ENCODE measurements around the gene FCER1A. TPM values are rescaled to one million over a fixed set of nuclear protein-coding genes. Genes with fewer than 3 reads are reported as not detected.

FCER1A gene
- total RNA-seq (2014; rRNA removed; shearing (Covaris generic)) = not detected in 2 replicates
- not detected in 2 replicates for polyA plus RNA-seq (2016; fragmentation: Nextera tagmentation; extraction: Ambion mirVana)

- no peaks in the 10 kb centered on the region for H4K20me1 ChIP-seq (ENCODE audit: insufficient read depth)
- WGBS, 2 experiments (ENCODE audit: low coverage in 1 of 2, low lambda C conversion rate in 2 of 2, missing lambda C conversion rate in 2 of 2) = 8 to 13% methylated on average over 1 of the region's 1 CpG
- no peak for DNase-seq
- H3K79me2 ChIP-seq (ENCODE audit: insufficient read depth) = no peaks in the 10 kb centered on the region
- H3K9me3 ChIP-seq (ENCODE audit: low read depth) = no peaks in the 10 kb centered on the region
- H3K27me3 ChIP-seq (replicated peaks; ENCODE audit: insufficient read depth) = no peaks in the 10 kb centered on the region
- no peaks in the 10 kb centered on the region for H3K4me1 ChIP-seq (ENCODE audit: insufficient read depth)
- no peak within 1 kb of the TSS for H3K4me2 ChIP-seq (ENCODE audit: unreplicated experiment)
- H3K4me3 ChIP-seq = no peak within 1 kb of the TSS
- in situ Hi-C loops (cut with MboI) = no loop called here
- TF ChIP-seq EZH2 (IDR thresholded peaks at IDR 0.05; ENCODE audit: insufficient read depth, poor library complexity, severe bottlenecking) (no peak), EZH2phosphoT487 (IDR thresholded peaks at IDR 0.05; ENCODE audit: insufficient read depth, low read depth) (no peak)
- no peak within 1 kb of the TSS for H2AFZ ChIP-seq
- H3K36me3 ChIP-seq (ENCODE audit: low read depth) = no peaks in the 10 kb centered on the region
- no peak within 1 kb of the TSS for H3K9ac ChIP-seq
- no peaks in the 10 kb centered on the region for H3K9me2 ChIP-seq (ENCODE audit: insufficient read depth)
- no peak within 1 kb of the TSS for H3K27ac ChIP-seq
- no peaks in the 10 kb centered on the region for H3F3A ChIP-seq (ENCODE audit: insufficient read depth)
These were observed at the start of gene FCER1A for GRCh38 chr1:159302095-159302494. Gene FCER1A, plus strand, starts transcription at chr1:159302336. Its CDS starts 29 bp downstream, at chr1:159302365.

- Histone ChIP-seq H3K27me3 (replicated peaks; ENCODE audit: insufficient read depth) (no peaks in the 10 kb centered on the region), H3K79me2 (ENCODE audit: insufficient read depth) (no peaks in the 10 kb centered on the region), H3F3A (ENCODE audit: insufficient read depth) (no peaks in the 10 kb centered on the region), H3K27ac (no peak overlapping the region), H3K4me1 (ENCODE audit: insufficient read depth) (no peaks in the 10 kb centered on the region), H2AFZ (no peak overlapping the region), H4K20me1 (ENCODE audit: insufficient read depth) (no peaks in the 10 kb centered on the region), H3K4me2 (ENCODE audit: unreplicated experiment) (no peak overlapping the region), H3K36me3 (ENCODE audit: low read depth) (no peaks in the 10 kb centered on the region), H3K9me2 (ENCODE audit: insufficient read depth) (no peaks in the 10 kb centered on the region), H3K9me3 (ENCODE audit: low read depth) (no peaks in the 10 kb centered on the region), H3K4me3 (no peak overlapping the region), H3K9ac (no peak overlapping the region)
- no peak for DNase-seq
- TF ChIP-seq EZH2 (IDR thresholded peaks at IDR 0.05; ENCODE audit: insufficient read depth, poor library complexity, severe bottlenecking) (no peak), EZH2phosphoT487 (IDR thresholded peaks at IDR 0.05; ENCODE audit: insufficient read depth, low read depth) (no peak)
- in situ Hi-C loops (cut with MboI) = no loop called here
These were observed 40.8 kb upstream of the FCER1A start for GRCh38 chr1:159261311-159261710.

GRCh38 chr1:159261721-159262494 is 40.2 kb upstream of the FCER1A start:
- TF ChIP-seq EZH2phosphoT487 (IDR thresholded peaks at IDR 0.05; ENCODE audit: insufficient read depth, low read depth) (no peak), EZH2 (IDR thresholded peaks at IDR 0.05; ENCODE audit: insufficient read depth, poor library complexity, severe bottlenecking) (no peak)
- Histone ChIP-seq H3K27me3 (replicated peaks; ENCODE audit: insufficient read depth) (no peaks in the 10 kb centered on the region), H3K79me2 (ENCODE audit: insufficient read depth) (no peaks in the 10 kb centered on the region), H3K4me3 (no peak overlapping the region), H3K27ac (no peak overlapping the region), H3K9ac (no peak overlapping the region), H3K4me2 (ENCODE audit: unreplicated experiment) (no peak overlapping the region), H3K36me3 (ENCODE audit: low read depth) (no peaks in the 10 kb centered on the region), H2AFZ (no peak overlapping the region), H4K20me1 (ENCODE audit: insufficient read depth) (no peaks in the 10 kb centered on the region), H3K9me3 (ENCODE audit: low read depth) (no peaks in the 10 kb centered on the region), H3K9me2 (ENCODE audit: insufficient read depth) (no peaks in the 10 kb centered on the region), H3F3A (ENCODE audit: insufficient read depth) (no peaks in the 10 kb centered on the region), H3K4me1 (ENCODE audit: insufficient read depth) (no peaks in the 10 kb centered on the region)
- in situ Hi-C loops (cut with MboI) = no loop called here
- WGBS, 2 experiments (ENCODE audit: low coverage in 1 of 2, low lambda C conversion rate in 2 of 2, missing lambda C conversion rate in 2 of 2) = 6 to 21% methylated on average over 2 of the region's 2 CpGs
- no peak for DNase-seq

GRCh38 chr1:159266832-159267231 is 35.3 kb upstream of the FCER1A start:
- DNase-seq = no peak
- no peak for TF ChIP-seq EZH2phosphoT487 (IDR thresholded peaks at IDR 0.05; ENCODE audit: insufficient read depth, low read depth)
- TF ChIP-seq EZH2 (IDR thresholded peaks at IDR 0.05; ENCODE audit: insufficient read depth, poor library complexity, severe bottlenecking) = no peak
- no peak overlapping the region for H2AFZ ChIP-seq
- no peak overlapping the region for H3K9ac ChIP-seq
- H3F3A ChIP-seq (ENCODE audit: insufficient read depth) = no peaks in the 10 kb centered on the region
- no peaks in the 10 kb centered on the region for H4K20me1 ChIP-seq (ENCODE audit: insufficient read depth)
- H3K4me1 ChIP-seq (ENCODE audit: insufficient read depth) = no peaks in the 10 kb centered on the region
- in situ Hi-C loops (cut with MboI) = no loop called here
- no peak overlapping the region for H3K27ac ChIP-seq
- H3K9me3 ChIP-seq (ENCODE audit: low read depth) = no peaks in the 10 kb centered on the region
- H3K79me2 ChIP-seq (ENCODE audit: insufficient read depth) = no peaks in the 10 kb centered on the region
- no peaks in the 10 kb centered on the region for H3K9me2 ChIP-seq (ENCODE audit: insufficient read depth)
- no peaks in the 10 kb centered on the region for H3K36me3 ChIP-seq (ENCODE audit: low read depth)
- H3K4me3 ChIP-seq = no peak overlapping the region
- WGBS, 2 experiments (ENCODE audit: low coverage in 1 of 2, low lambda C conversion rate in 2 of 2, missing lambda C conversion rate in 2 of 2) = 6 to 9% methylated on average over 3 of the region's 3 CpGs
- no peak overlapping the region for H3K4me2 ChIP-seq (ENCODE audit: unreplicated experiment)
- H3K27me3 ChIP-seq (replicated peaks; ENCODE audit: insufficient read depth) = no peaks in the 10 kb centered on the region
